ENCODE results near the gene APLP1. TPM values are rescaled to one million over a fixed set of nuclear protein-coding genes. Genes with fewer than 3 reads are reported as not detected.

Gene APLP1
- total and polyA plus RNA-seq, 2 of the 4 experiments (the other 2 are of a cell fraction): 4.7 to 41.0 TPM

GRCh38 chr19:35845215-35846037, 22.9 kb upstream of the APLP1 start:
- no peak overlapping the region for H2AK9ac ChIP-seq (replicated peaks; ENCODE audit: low read depth, low read length, poor library complexity)
- no peak overlapping the region for H2BK15ac ChIP-seq (ENCODE audit: low read depth, low read length)
- WGBS, 2 experiments (ENCODE audit: extremely low coverage in 2 of 2, insufficient read length in 1 of 2): 12% methylated on average over 17 of the region's 63 CpGs; no CpG with 5 or more reads in 1 of the 2 experiments
- ChIA-PET POLR2A (ENCODE audit: unreplicated experiment) (no interaction called here), CTCF (no interaction called here)
- H3K36me3 ChIP-seq (ENCODE audit: control insufficient read depth, insufficient read depth, low read length): no peaks in the 10 kb centered on the region
- H2AFZ ChIP-seq (replicated peaks; ENCODE audit: low read length, poor library complexity): peak overlapping the region; percentile 70
- H2BK5ac ChIP-seq (ENCODE audit: low read depth, low read length, poor library complexity, severe bottlenecking): no peak overlapping the region
- H3K4ac ChIP-seq (ENCODE audit: low read depth, low read length): no peak overlapping the region
- H3K4me2 ChIP-seq (ENCODE audit: low read depth, low read length): peak overlapping the region; percentile 83
- BruUV-seq (replicated peaks): no TSS peak
- H3K9me3 ChIP-seq (ENCODE audit: control insufficient read depth, insufficient read depth, low read length): peaks cover 7% of the 10 kb centered on the region; the same call in 1 of the 2 replicates
- no peak overlapping the region for H4K8ac ChIP-seq (ENCODE audit: low read depth in 2 of 2, low read length in 2 of 2)
- no peak overlapping the region for H4K91ac ChIP-seq (ENCODE audit: insufficient read depth, low read depth, low read length)
- no peak overlapping the region for H3K56ac ChIP-seq (ENCODE audit: extremely low read depth, insufficient read depth, low read length)
- no peak overlapping the region for H2BK120ac ChIP-seq (ENCODE audit: low read depth, low read length)
- TF ChIP-seq CTCF (conservative IDR thresholded peaks at IDR 0.05; ENCODE audit: low read depth, low read length): no peak
- TF ChIP-seq CEBPB (IDR thresholded peaks at IDR 0.05; ENCODE audit: low read depth, low read length): peak; percentile 67
- H3K14ac ChIP-seq (replicated peaks; ENCODE audit: low read depth, low read length): no peak overlapping the region
- no peak overlapping the region for H4K5ac ChIP-seq (ENCODE audit: low read depth, low read length)
- ATAC-seq (ENCODE audit: low read depth) (peak; percentile 71), DNase-seq (no peak)
- H3K4me3 ChIP-seq (ENCODE audit: insufficient read depth, low read depth, low read length): 0 out of 2 replicates have a peak overlapping the region, but pooled peaks have one; percentile 18
- no peak overlapping the region for H3K27ac ChIP-seq (ENCODE audit: insufficient read depth, low read length)
- no peaks in the 10 kb centered on the region for H3K79me1 ChIP-seq (ENCODE audit: low read depth in 1 of 2, low read length in 2 of 2)
- no peak overlapping the region for H3K23ac ChIP-seq (ENCODE audit: low read depth, low read length)
- peaks cover 58% of the 10 kb centered on the region for H3K27me3 ChIP-seq (ENCODE audit: control insufficient read depth, insufficient read depth, low read length)
- H4K20me1 ChIP-seq (ENCODE audit: insufficient read depth, low read length): no peaks in the 10 kb centered on the region
- H2BK20ac ChIP-seq (ENCODE audit: low read depth, low read length): no peak overlapping the region
- H3K9ac ChIP-seq (ENCODE audit: low read depth, low read length): no peak overlapping the region
- H3K9me1 ChIP-seq (ENCODE audit: insufficient read depth, low read length): no peaks in the 10 kb centered on the region
- H2AK5ac ChIP-seq (ENCODE audit: low read depth, low read length): no peak overlapping the region
- dilution Hi-C loops (cut with HindIII; ENCODE audit: low sequenced_read_pairs, unreplicated experiment): no loop called here
- peaks cover 4% of the 10 kb centered on the region; the same call in 1 of the 2 replicates for H3K4me1 ChIP-seq (ENCODE audit: control insufficient read depth, insufficient read depth, low read length)
- in situ Hi-C loops (cut with MboI; ENCODE audit: low sequenced_read_pairs): no loop called here
- no peak overlapping the region for H3K18ac ChIP-seq (ENCODE audit: low read depth, low read length)
- intact Hi-C loops (cut with micrococcal nuclease): no loop called here

Measured in IMR-90 (cell line).